GM18507 (cell line): ENCODE measurements around the gene MYO9A.
"Not testable (repeated sequence)": the region's sequence is repeated elsewhere in the genome, so short reads cannot be mapped to it uniquely, and the experiment has no call there.

Source experiments
- DNase-seq: peaks from one replicate; pipeline ENCODE4 v3.0.0; 2011; ENCODE audit warnings: low read depth; ENCODE audit not compliant: insufficient read length; ENCODE audit errors: extremely low spot score
- FAIRE-seq: peaks from 2 replicates; lab custom pipeline; 2011; peaks lifted over from hg19 to GRCh38; lab: Jason Lieb, UNC

Gene MYO9A

DNA sequence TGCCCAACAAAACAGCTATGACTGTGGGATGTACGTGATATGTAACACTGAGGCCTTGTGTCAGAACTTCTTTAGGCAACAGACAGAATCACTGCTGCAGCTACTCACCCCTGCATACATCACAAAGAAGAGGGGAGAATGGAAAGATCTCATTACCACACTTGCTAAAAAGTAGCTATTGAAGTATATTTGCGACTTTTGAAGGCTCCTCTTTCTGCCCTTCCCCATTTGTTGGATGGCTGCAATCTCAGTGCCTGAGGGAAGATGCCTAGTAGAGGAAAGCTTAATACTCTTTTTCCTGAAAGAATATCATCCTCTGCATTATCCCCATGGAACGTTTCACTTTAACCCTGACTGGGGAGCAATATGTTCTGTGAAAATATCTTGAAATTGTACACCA, 22.1 kb upstream of the MYO9A start:
- FAIRE-seq (no peak), DNase-seq (no peak)

DNA sequence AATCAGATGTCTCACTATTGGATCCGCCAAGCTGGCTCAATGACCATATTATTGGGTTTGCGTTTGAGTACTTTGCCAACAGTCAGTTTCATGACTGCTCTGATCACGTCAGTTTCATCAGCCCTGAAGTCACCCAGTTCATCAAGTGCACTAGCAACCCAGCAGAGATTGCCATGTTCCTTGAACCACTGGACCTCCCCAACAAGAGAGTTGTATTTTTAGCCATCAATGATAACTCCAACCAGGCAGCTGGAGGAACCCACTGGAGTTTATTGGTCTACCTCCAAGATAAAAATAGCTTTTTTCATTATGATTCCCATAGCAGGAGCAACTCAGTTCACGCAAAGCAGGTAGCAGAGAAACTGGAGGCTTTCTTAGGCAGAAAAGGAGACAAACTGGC, 21.7 kb upstream of the MYO9A start:
- no peak for FAIRE-seq
- DNase-seq, result no peak

DNA sequence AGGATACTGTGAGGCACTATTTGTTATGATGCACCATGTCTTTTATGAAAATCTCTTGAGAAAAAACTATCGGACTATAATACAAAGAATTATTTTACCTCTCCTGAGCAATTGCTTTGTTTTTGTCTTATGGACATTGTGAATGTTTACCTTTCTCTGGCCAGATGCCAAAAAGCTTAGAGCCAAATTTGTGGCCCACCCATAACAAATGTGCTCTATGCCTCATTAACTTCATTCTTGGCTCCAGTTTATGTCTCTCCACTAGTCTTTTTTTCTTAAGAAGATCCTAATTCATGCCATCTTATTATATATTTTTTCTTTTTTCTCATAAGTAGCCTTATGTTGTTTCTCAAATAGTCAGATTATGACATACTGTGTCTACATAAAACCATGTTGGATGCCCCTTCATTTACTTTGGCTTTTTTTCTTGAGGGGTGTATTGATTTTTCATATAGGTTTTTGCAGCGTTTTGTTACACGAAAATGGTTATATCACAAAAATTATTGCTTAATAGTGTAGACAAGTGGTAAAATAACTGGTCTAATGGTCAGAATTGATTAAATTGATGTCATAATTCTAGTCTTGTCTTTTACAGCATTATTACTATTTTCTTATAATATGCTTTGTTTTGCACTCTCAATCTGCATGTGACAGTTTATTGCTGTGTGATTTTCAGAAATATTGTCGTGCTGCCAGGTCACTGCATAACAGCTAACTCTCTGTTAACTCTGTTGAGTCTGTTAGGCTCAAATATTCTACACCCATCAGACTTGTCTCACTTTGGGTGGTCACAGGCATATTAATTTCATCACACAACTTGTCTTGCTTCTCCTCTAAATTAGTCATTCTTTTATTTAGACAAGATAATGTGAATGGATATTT, 18.5 kb upstream of the MYO9A start:
- no peak for FAIRE-seq

GRCh38 chr15:72135719-72136118, 17.8 kb upstream of the MYO9A start:
- FAIRE-seq (no peak), DNase-seq (no peak)

More for the DNA sequence above, 18.5 kb upstream of the MYO9A start:
- DNase-seq, result no peak

DNA sequence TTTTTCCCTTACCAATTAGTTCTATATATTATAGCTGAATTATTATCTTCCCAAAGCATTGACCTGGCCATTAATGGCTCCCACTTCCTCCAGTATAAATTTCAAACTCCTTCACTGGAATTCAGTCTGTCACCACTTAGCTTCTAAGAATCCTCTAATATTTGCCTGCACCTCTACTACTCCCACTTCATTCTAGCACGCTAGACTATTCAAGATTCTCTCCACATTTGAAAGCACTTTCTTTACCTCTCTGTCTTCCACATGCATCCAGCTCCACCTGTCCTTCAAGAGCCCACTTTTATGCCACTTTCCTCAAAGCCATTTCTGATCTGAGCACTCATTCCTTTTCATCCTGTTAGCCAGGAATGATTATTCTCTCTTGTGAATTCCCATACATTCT, 15.3 kb upstream of the MYO9A start:
- FAIRE-seq (no peak), DNase-seq (no peak)

DNA sequence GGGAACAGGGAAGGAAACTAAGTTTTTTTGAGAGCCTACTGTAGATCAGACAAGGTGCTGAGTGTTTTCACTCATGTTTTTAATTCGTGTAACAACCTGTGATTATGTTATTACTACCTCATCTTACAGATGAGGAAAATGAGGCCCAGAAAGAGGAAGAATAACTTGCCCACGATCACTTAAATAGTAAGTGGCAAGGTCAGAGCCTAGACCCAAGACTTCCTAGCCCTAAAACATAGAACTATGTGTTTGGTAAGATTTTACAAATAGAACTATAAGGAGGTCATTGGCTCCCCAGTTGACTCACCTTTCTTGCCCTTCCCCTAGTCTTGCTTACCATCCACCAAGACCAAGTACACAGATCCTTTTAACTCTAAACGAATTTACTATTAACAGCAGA, 14.0 kb upstream of the MYO9A start:
- DNase-seq (no peak), FAIRE-seq (no peak)

GRCh38 chr15:72130272-72130671, 12.3 kb upstream of the MYO9A start:
- no peak for DNase-seq
- no peak for FAIRE-seq

DNA sequence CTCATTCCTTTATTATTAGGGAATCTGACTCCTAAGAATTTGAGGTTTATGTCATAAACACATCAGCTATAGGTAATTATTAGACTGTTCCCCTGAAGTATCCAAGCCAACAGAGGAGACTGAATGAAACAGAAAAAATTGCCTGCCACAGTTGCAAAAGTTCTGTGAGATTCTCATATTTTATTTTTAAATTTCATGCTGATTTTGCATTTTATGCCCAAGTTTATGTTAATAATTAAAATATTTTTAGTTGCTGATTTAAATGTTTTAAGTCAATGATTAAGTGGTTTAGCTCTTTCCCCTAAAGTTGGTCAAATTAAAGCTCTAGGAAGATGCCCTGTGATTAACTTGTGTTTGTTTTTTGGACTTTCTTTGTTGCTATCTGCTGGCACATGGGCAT, 10.4 kb upstream of the MYO9A start:
- FAIRE-seq, result no peak

DNA sequence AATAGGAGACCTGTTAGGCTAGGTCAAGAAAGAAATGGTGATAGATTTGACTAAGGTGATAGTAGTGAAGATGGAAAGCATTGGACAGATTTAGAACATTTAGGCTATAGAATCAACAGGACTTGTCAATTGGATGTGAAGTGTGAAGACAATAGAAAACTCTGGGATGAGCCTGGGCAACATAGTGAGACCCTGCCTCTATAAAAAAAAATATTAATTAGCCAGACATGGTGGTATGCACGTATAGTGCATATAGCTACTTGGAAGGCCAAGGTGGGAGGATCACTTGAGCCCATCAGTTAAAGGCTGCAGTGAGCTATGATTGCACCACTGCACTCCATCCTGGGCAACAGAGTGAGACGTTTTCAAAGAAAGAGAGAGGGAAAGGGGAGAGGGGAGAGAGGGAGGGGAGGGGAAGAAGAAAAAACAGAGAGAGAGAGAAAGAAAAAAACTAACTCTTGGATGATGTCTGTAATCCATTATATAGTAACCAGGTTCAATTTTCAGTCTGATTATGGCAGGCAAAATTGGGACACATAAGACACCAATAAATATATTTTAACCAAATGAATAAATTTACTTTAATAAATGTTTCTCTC, 9.9 kb upstream of the MYO9A start:
- no peak for DNase-seq
- no peak for FAIRE-seq

More for the DNA sequence above, 10.4 kb upstream of the MYO9A start:
- DNase-seq, result no peak

GRCh38 chr15:72124218-72124617, 6.3 kb upstream of the MYO9A start:
- no peak for FAIRE-seq
- no peak for DNase-seq

GRCh38 chr15:72117486-72118016, 399 bp downstream of the MYO9A start:
- DNase-seq, result peak; percentile 26
- FAIRE-seq, result no peak

GRCh38 chr15:72116731-72117485, 1.0 kb downstream of the MYO9A start:
- FAIRE-seq (peak; percentile 26), DNase-seq (no peak)

DNA sequence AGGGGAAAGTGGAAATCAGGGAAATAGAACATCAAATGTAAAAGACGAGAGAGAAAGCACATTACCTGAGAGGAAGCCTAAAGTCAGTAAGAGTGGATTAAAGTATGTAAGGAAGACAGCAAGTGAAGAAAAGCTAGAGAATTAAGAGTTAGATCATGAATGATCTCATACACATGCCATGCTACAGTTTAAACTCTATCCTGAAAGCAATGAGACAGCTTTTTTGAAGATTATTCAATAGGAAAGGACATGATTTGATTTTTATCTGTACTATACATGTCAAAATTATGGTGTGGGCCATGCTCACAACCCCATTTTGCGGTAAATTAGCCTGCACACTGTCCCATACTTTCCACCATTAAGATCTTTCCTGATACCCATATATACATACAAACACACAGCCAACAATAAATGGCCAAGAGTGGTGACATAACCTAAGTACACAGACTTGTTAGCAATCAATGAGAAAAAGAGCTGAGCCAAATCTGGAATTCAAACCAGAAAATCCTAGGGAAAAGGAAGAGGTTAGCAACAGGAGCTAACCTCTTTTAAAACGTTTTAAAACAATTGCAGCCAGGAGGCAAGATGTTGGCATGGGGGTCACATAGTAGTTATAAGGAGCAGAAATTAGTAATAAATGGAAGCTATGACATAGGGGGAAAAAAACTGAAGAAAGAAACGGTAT, 4.5 kb downstream of the MYO9A start:
- FAIRE-seq (no peak), DNase-seq (no peak)

GRCh38 chr15:72112805-72113204, 5.1 kb downstream of the MYO9A start:
- no peak for FAIRE-seq

DNA sequence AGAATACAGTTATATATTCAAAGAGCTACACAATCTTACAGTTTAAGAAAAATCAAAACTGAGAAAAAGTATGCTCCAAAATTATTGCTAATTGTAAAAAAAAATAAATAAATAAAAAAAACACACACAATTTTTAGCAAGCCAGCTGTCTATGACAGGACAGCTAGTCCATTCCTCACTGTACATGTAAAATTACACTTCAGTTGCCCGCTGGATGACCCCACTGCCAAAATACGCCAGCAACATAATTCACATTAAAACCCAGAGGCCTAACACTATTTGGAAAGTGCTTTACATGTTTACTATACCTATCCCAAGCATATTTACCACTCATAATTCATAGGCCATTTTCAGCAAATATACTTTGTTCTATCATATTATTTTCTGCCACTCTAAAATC, 5.8 kb downstream of the MYO9A start:
- DNase-seq (no peak), FAIRE-seq (no peak)

More at GRCh38 chr15:72112805-72113204, 5.1 kb downstream of the MYO9A start:
- no peak for DNase-seq

GRCh38 chr15:72110355-72110754, 7.6 kb downstream of the MYO9A start:
- DNase-seq (no peak), FAIRE-seq (no peak)

DNA sequence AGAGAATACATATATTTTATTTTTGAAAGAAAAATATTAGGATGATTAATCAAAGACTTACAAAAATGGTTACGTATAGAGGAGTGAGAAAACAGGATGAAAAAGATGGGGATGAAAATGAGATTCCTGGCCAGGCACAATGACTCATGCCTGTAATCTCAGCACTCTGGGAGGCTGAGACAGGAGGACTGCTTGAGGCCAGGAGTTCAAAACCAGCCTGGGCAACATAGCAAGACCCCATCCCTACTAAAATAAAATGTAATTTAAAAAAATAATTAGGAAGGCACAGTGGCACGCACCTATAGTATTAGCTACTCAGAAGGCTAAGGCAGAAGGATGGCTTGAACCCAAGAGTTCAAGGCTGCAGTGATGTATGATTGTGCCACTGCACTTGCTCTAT, 11.9 kb downstream of the MYO9A start:
- FAIRE-seq (no peak), DNase-seq (no peak)

GRCh38 chr15:72105111-72105510, 12.8 kb downstream of the MYO9A start:
- no peak for DNase-seq
- FAIRE-seq, result no peak

- not testable (repeated sequence) for FAIRE-seq, DNase-seq
Observed at GRCh38 chr15:72100551-72100950, 17.4 kb downstream of the MYO9A start.

DNA sequence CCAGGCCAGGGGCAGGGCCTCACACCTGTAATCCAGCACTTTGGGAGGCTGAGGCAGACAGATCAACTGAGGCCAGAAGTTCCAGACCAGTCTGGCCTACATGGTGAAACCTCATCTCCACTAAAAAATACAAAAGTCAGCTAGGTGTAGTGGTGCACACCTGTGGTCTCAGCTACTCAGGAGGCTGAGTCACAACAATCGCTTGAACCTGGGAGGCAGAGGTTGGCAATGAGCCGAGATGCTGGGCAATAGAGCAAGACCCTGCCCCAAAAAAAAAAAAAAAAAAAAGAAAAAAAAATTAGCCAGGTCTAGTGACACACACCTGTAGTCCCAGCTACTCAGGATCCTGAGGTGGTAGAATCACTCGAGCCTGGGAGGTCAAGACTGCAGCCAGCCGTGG, 18.8 kb downstream of the MYO9A start:
- no peak for DNase-seq
- no peak for FAIRE-seq
